HCT116 (cell line): Measurements from ENCODE around the gene CACNA1C. TPM values are rescaled to one million over a fixed set of nuclear protein-coding genes. Genes with fewer than 3 reads are reported as not detected.

Experiments
- ATAC-seq: fragments of 200-7000 bp; cut with Tn5 transposase; 2 replicates; pipeline ENCODE4 v1.9.1; 2020; ENCODE audit warnings: mild to moderate bottlenecking, moderate library complexity
- BruUV-seq: library from RNA; stranded (reverse); fragments of 400-500 nt; replicated peaks from 2 replicates; lab custom pipeline; 2021; lab: Mats Ljungman, UMichigan
- CTCF ChIA-PET: fragments of 300-600 bp; sonication (Branson Sonifier 250); formaldehyde crosslinking; loops from one replicate; lab custom pipeline; 2021; ENCODE audit warnings: antibody characterized with exemption; lab: Charles Lee
- POLR2A ChIA-PET: fragments of 300-600, 350-600 bp; sonication (Branson Sonifier 250); formaldehyde crosslinking; loops from one replicate; lab custom pipeline; 2021; ENCODE audit warnings: antibody characterized with exemption; lab: Charles Lee
- RAD21 ChIA-PET, 2 experiments: fragments of 300-600 bp; sonication (Branson Sonifier 250); formaldehyde crosslinking; loops; one replicate each; lab custom pipeline; 2023; ENCODE audit warnings: low total read pairs in 2 of 2; ENCODE audit not compliant: uncharacterized antibody in 2 of 2, unreplicated experiment in 2 of 2, low non-redundant PET in 1 of 2; lab: Charles Lee
- DNase-seq: peaks from one replicate; pipeline ENCODE4 v3.0.0-alpha.2; 2010; ENCODE audit warnings: low read depth, low spot score
- H2AFZ ChIP-seq: fragments of 200-600 bp; shearing (Covaris generic), sonication (generic); 2 replicates; pipeline ENCODE4 v1.6.1; 2017; ENCODE audit warnings: low read depth, mixed run types, mixed read lengths, antibody characterized with exemption, low read length; ENCODE audit not compliant: poor library complexity, severe bottlenecking
- H3K27ac ChIP-seq: 2 replicates; pipeline ENCODE4 v1.5.1; 2012; ENCODE audit warnings: low read depth, low read length
- H3K27me3 ChIP-seq: fragments of 200-600 bp; sonication (generic); 2 replicates; pipeline ENCODE4 v1.6.1; 2016; ENCODE audit warnings: mixed run types, low read length, mixed read lengths; ENCODE audit not compliant: insufficient read depth
- H3K36me3 ChIP-seq, 2 experiments: fragments of 200-500 bp in 1 of 2; fragments of 200-600 bp in 1 of 2; sonication (Bioruptor generic) in 1 of 2; sonication (generic) in 1 of 2; 2 replicates each; pipeline versions ENCODE4 v1.5.1 to v1.6.1; 2014 to 2016; ENCODE audit warnings: low read length in 2 of 2, inconsistent platforms in 1 of 2, mixed read lengths in 1 of 2, mixed run types in 1 of 2; ENCODE audit not compliant: insufficient read depth in 2 of 2, control insufficient read depth in 1 of 2
- H3K4me1 ChIP-seq, 2 experiments: fragments of 200-600 bp in 1 of 2; sonication (generic) in 1 of 2; 2 replicates each; pipeline versions ENCODE4 v1.5.1 to v1.6.1; 2012 to 2017; ENCODE audit warnings: low read length in 2 of 2, inconsistent platforms in 1 of 2, mild to moderate bottlenecking in 1 of 2, mixed read lengths in 1 of 2, mixed run types in 1 of 2, moderate library complexity in 1 of 2; ENCODE audit not compliant: insufficient read depth in 2 of 2, control insufficient read depth in 1 of 2
- H3K4me2 ChIP-seq: fragments of 200-600 bp; sonication (generic); 2 replicates; pipeline ENCODE4 v1.6.1; 2017; ENCODE audit warnings: mixed run types, low read length, mixed read lengths
- H3K4me3 ChIP-seq, 2 experiments: fragments of 200-600 bp in 1 of 2; sonication (generic) in 1 of 2; replicated peaks in 1 of 2; 2 replicates each; pipeline ENCODE4 v1.5.1; 2011 to 2016; ENCODE audit warnings: low read length in 2 of 2, control low read depth in 1 of 2, low read depth in 1 of 2, mild to moderate bottlenecking in 1 of 2, mixed read lengths in 1 of 2, mixed run types in 1 of 2
- H3K79me2 ChIP-seq: fragments of 200-600 bp; sonication (generic); 2 replicates; pipeline ENCODE4 v1.6.1; 2017; ENCODE audit warnings: mild to moderate bottlenecking, mixed run types, low read length, moderate library complexity, mixed read lengths; ENCODE audit not compliant: insufficient read depth
- H3K9ac ChIP-seq: fragments of 200-600 bp; sonication (generic); 2 replicates; pipeline ENCODE4 v1.6.1; 2016; ENCODE audit warnings: low read length, mixed read lengths
- H3K9me2 ChIP-seq: fragments of 200-600 bp; sonication (generic), shearing (Covaris generic); 2 replicates; pipeline ENCODE4 v1.6.1; 2017; ENCODE audit warnings: mixed run types, mild to moderate bottlenecking, moderate library complexity; ENCODE audit not compliant: insufficient read depth
- H3K9me3 ChIP-seq, 2 experiments: fragments of 200-500 bp in 1 of 2; fragments of 200-600 bp in 1 of 2; sonication (Bioruptor generic) in 1 of 2; sonication (generic) in 1 of 2; 2 replicates each; pipeline ENCODE4 v1.6.1; 2014 to 2017; ENCODE audit warnings: low read length in 2 of 2, mixed read lengths in 2 of 2, inconsistent platforms in 1 of 2, low read depth in 1 of 2, mild to moderate bottlenecking in 1 of 2, mixed run types in 1 of 2, moderate library complexity in 1 of 2; ENCODE audit not compliant: control insufficient read depth in 1 of 2, insufficient read depth in 1 of 2
- H4K20me1 ChIP-seq: fragments of 200-600 bp; sonication (generic), shearing (Covaris generic); 2 replicates; pipeline ENCODE4 v1.6.1; 2017; ENCODE audit warnings: mixed run types, mild to moderate bottlenecking, moderate library complexity; ENCODE audit not compliant: insufficient read depth
- ATF3 ChIP-seq: IDR thresholded peaks from 2 replicates; pipeline ENCODE4 v1.6.1; 2012
- CBX3 ChIP-seq: IDR thresholded peaks from 2 replicates; pipeline ENCODE4 v1.6.1; 2012; ENCODE audit warnings: low read depth
- CEBPB ChIP-seq: IDR thresholded peaks from 2 replicates; pipeline ENCODE4 v1.6.1; 2012; ENCODE audit warnings: low read depth
- EGR1 ChIP-seq: IDR thresholded peaks from 2 replicates; pipeline ENCODE4 v1.6.1; 2012; ENCODE audit warnings: low read depth
- ELF1 ChIP-seq: IDR thresholded peaks from 2 replicates; pipeline ENCODE4 v1.6.1; 2012; ENCODE audit warnings: low read depth, borderline replicate concordance
- EZH2phosphoT487 ChIP-seq: fragments of 200-600 bp; IDR thresholded peaks from 2 replicates; pipeline ENCODE4 v1.6.1; 2018; ENCODE audit warnings: antibody characterized with exemption, borderline replicate concordance
- FOSL1 ChIP-seq: IDR thresholded peaks from 2 replicates; pipeline ENCODE4 v1.6.1; 2012; ENCODE audit warnings: low read depth
- MAX ChIP-seq: IDR thresholded peaks from 2 replicates; pipeline ENCODE4 v1.6.1; 2012
- POLR2A ChIP-seq: IDR thresholded peaks from 2 replicates; pipeline ENCODE4 v1.7.0; 2011; ENCODE audit warnings: borderline replicate concordance; ENCODE audit not compliant: insufficient read depth, insufficient read length; ENCODE audit errors: extremely low read depth
- POLR2AphosphoS5 ChIP-seq: IDR thresholded peaks from 2 replicates; pipeline ENCODE4 v1.6.1; 2011; ENCODE audit warnings: mild to moderate bottlenecking, low read depth, low read length, moderate library complexity
- RAD21 ChIP-seq: IDR thresholded peaks from 2 replicates; pipeline ENCODE4 v1.6.1; 2012; ENCODE audit warnings: low read depth, mild to moderate bottlenecking
- REST ChIP-seq: IDR thresholded peaks from 2 replicates; pipeline ENCODE4 v1.6.1; 2012; ENCODE audit warnings: low read depth
- SIN3A ChIP-seq: IDR thresholded peaks from 2 replicates; pipeline ENCODE4 v1.6.1; 2012; ENCODE audit warnings: low read depth
- SP1 ChIP-seq: IDR thresholded peaks from 2 replicates; pipeline ENCODE4 v1.6.1; 2012; ENCODE audit warnings: low read depth
- SRF ChIP-seq: IDR thresholded peaks from 2 replicates; pipeline ENCODE4 v1.6.1; 2012; ENCODE audit warnings: low read depth
- YY1 ChIP-seq: IDR thresholded peaks from 2 replicates; pipeline ENCODE4 v1.6.1; 2011; ENCODE audit warnings: low read length, low read depth, moderate library complexity, mild to moderate bottlenecking; ENCODE audit not compliant: insufficient replicate concordance; ENCODE audit errors: extremely low read depth
- ZBTB33 ChIP-seq: IDR thresholded peaks from 2 replicates; pipeline ENCODE4 v1.6.1; 2011; ENCODE audit warnings: mild to moderate bottlenecking, low read length, moderate library complexity; ENCODE audit not compliant: insufficient replicate concordance; ENCODE audit errors: extremely low read depth
- ZFX ChIP-seq: fragments of 450-650 bp; IDR thresholded peaks from 2 replicates; pipeline ENCODE4 v1.6.1; 2017
- ZNF274 ChIP-seq: fragments of 200-500 bp; sonication (Bioruptor generic); IDR thresholded peaks from 2 replicates; pipeline ENCODE4 v1.6.1; 2014; ENCODE audit warnings: mild to moderate bottlenecking, low read depth, low read length, inconsistent platforms
- intact Hi-C: fragments of 100-400 bp; cut with micrococcal nuclease; formaldehyde crosslinking; loops from 2 replicates; pipeline ENCODE4 v1.10.0; 2022
- total RNA-seq: library from RNA; stranded (reverse); gene quantifications from one replicate; pipeline ENCODE4 v1.2.1, GENCODE V29; 2021; ENCODE audit not compliant: unreplicated experiment

Gene CACNA1C
- total RNA-seq, 1 experiment from 2014 or later: 0.05 TPM

DNA sequence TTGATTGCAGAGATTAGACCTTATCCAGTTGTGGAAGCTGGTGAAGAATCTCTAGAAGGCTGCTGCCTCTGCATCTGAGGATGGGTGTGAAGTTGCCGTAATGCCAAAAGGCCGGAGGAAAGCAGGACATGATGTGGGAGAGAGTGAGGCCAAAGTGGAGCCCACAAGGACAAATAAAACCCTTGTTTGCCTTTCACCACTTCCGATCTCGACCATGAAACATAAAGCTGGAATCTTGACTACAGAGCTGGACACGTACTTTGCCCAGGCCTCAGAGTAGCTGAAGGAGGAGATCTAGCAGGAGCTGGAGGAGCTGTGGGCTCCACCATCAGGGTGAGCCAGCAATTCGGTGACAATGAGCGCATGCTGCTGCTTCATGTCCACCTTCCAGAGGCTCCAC, 5.0 kb upstream of the CACNA1C start (continued):
- TF ChIP-seq ZNF274: no peak
- no peak for TF ChIP-seq POLR2AphosphoS5
- no peak for TF ChIP-seq SRF
- TF ChIP-seq POLR2A: no peak
- no peak for TF ChIP-seq ZFX
- TF ChIP-seq ELF1: no peak
- TF ChIP-seq REST: no peak
- no peak for TF ChIP-seq SIN3A
- no peak for TF ChIP-seq ATF3

DNA sequence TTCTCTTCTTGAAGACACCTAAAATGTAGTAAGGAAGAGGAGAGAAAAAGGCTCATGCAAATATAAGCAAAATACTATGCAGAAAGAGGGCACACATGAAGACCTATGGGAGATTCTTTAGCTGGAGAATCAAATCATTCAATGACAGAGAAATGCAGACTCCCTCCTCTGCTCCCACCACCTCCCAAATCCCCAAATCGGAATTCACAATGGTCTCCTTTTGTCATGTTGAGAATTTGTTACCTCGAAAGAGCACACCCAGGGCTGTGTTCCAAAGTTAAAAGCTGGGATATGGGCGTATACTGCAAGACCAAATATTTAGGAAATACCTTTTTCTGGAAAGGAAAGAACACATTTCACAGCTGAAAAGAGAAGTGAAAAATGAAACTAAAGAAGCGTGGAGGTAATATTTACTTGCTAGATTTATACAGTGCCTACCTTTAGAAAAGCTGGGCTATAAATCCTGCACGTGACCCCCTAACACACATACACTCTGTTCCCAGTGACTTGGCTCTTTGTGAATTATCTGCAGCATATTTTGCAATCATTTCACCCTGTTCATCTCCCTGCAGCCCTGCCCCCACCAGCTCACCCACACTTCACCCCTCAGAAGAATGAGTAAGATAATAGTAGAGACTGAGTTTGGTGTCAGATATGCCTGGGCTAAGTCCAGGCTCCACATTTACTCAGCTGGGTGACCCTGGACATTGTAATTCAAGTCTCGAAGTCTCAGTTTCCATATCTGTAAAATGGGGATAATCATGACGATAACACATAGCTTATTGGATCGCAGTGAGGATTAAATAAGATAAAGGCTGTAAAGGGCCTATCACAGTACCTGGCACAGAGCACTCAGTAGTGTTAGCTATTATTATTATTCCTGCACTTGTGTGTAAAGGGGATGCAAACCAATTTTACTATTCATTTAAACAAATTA, 2.9 kb upstream of the CACNA1C start:
- intact Hi-C loops: no loop called here
- no TSS peak for BruUV-seq
- POLR2A ChIA-PET: no interaction called here
- TF ChIP-seq EGR1: no peak
- no peak for TF ChIP-seq FOSL1
- no peak for TF ChIP-seq SP1
- TF ChIP-seq ELF1: no peak
- no peak for TF ChIP-seq MAX
- no peak for TF ChIP-seq ATF3
- TF ChIP-seq EZH2phosphoT487: no peak
- TF ChIP-seq POLR2A: no peak
- TF ChIP-seq ZBTB33: no peak
- TF ChIP-seq SIN3A: no peak
- no peak for TF ChIP-seq POLR2AphosphoS5
- TF ChIP-seq CBX3: no peak
- TF ChIP-seq YY1: no peak
- TF ChIP-seq RAD21: no peak
- no peak for TF ChIP-seq ZFX
- no peak for TF ChIP-seq CEBPB

More for the DNA sequence above, 2.9 kb upstream of the CACNA1C start:
- ChIA-PET RAD21 (no interaction called here), CTCF (no interaction called here)
- no peaks in the 10 kb centered on the region for H4K20me1 ChIP-seq
- H2AFZ ChIP-seq: no peak overlapping the region
- H3K36me3 ChIP-seq: no peaks in the 10 kb centered on the region
- no peak overlapping the region for H3K9ac ChIP-seq
- H3K4me2 ChIP-seq: no peak overlapping the region
- no peaks in the 10 kb centered on the region for H3K4me1 ChIP-seq
- DNase-seq (no peak), ATAC-seq (no peak)
- H3K9me2 ChIP-seq: no peaks in the 10 kb centered on the region
- peaks cover 21% of the 10 kb centered on the region for H3K27me3 ChIP-seq
- no peak overlapping the region for H3K27ac ChIP-seq
- H3K4me3 ChIP-seq: no peak overlapping the region
- no peaks in the 10 kb centered on the region for H3K79me2 ChIP-seq
- H3K9me3 ChIP-seq: no peaks in the 10 kb centered on the region
